Right kidney (tissue), 1 donor: ENCODE measurements around the gene SCPEP1.
A peak's percentile ranks its signal among the peaks of the same experiment; 100 is the strongest.

Experiments
- DNase-seq: peaks from one replicate; pipeline ENCODE4 v3.0.0-alpha.2; 2016

SCPEP1 gene

DNA sequence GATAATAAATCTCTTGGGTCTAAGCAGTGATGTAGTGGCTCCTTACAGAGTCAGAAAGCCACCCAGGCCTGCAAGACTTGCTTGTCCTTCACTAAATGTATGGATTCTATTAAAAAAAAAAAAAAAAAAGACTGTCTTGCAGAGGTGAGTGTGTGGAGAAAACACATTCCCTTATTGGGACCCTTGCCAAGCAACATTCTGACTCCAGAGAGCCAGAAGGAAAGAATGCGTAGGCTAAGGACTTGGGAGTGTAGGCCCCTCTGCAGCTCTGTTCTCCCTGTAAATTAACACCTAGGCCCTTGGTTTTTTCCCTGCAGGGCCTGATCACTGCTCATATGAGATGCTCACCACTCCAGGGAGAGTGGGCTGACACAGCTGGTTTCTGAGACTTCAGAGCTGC is 17.8 kb downstream of the SCPEP1 start:
- DNase-seq, result no peak

DNA sequence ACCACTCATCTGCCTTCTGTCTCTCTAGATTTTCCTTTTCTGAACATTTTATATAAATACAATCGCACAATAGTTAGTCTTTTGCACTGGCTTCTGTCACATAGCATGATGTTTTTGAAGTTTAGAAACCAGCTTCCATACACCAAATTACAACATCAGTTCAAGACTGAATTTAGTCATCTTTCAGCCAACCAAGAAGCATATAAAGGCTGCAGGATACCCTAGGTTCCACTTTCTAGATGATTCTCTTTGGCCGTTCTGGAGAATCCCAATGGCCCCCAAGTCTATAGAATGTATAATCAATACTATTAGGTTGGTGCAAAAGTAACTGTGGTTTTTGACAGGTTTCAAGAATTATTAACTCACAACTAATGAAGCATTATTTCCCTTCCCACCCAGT is 19.4 kb downstream of the SCPEP1 start:
- no peak for DNase-seq

DNA sequence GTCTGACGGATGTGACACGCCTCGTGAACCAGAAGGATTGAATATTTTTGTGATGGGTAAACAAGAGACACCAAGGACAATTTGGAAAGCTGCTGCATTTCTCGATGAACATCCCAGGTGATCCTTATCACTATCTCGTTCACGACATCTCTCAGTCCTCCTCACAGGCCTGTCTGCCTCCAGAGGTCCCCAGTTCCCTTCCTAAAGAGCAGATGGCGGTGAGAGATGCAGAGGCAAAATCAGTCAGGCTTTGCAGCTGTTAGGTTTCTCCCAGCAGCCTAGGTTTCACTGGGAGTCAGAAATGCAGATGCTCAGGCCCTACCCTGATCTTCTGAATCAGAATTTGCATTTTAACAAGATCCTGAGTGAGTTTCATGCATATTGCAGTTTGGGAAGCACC is 23.6 kb downstream of the SCPEP1 start:
- no peak for DNase-seq

DNA sequence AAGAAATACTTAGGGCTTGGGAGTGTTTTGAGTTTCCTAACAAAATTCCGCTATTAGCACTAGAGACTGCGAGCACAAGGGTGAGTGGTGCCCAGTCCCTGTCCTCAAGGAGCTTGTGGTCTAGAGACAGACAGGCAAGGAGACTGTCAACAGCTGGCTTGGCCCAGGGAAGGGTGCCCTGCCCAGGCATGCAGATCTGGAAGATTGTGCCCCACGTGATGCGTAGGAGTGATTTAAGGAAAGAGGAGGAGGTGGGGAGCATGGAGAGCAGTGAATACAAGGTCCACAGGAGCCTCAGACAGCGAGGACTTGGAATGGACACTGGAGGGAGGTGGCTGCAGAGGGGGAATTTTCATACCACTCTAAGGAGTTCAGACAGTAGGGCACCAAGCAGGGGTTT is 25.0 kb downstream of the SCPEP1 start:
- no peak for DNase-seq

DNA sequence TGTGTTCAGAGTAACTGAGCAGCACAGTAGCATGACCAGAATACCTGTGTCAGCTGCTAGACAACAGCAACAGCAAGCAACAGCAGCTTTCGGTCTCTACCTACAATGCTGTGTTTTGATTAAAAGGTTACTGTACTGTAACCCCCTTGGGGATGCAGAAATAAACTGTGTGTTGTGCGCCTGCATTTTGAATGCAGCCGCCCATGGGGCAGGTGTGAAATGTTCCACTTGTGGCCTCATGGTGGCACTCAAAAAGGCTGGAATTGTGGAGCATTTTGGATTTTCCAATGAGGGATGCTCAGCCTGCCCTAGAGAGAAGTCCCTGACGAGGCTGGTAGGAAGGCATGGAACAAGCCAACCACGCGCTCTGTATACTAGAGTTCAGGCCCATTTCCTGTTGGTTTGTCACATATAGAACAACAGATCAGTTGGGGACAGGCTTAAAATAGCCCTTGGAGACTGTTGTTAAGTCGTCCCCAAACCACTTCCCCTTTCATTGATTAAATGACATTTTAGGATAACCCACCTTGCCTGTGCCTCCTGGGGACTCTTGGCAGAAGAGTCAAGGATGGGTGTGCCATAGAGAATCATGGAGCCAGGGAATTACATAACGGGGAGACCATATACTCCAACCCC is 27.1 kb downstream of the SCPEP1 start:
- DNase-seq, result no peak

DNA sequence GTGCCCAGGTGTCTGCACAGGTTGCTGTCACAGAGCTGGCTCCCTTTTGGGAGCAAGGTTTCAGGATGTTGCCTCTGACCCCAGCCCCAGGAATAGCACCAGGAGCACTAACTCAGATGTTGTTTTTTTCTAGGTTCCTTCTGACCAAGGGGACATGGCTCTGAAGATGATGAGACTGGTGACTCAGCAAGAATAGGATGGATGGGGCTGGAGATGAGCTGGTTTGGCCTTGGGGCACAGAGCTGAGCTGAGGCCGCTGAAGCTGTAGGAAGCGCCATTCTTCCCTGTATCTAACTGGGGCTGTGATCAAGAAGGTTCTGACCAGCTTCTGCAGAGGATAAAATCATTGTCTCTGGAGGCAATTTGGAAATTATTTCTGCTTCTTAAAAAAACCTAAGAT is 28.1 kb downstream of the SCPEP1 start:
- DNase-seq, result no peak

DNA sequence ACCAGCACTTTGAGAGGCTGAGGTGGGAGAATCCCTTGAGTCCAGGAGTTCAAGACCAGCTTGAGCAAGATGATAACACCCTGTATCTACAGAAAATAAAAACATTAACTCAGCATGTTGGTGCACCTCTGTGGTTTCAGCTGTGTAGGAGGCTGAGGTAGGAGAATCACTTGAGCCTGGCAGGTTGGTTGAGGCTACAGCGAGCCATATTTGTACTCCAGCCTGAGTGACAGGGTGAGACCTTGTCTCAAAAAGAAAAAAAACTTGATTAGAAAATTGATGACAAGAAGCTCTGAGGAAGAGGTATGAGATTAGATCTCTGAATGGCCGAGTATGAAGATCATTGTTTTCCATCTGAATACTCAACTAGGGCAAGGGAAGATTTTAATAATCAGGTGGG is 31.0 kb downstream of the SCPEP1 start:
- DNase-seq, result no peak

DNA sequence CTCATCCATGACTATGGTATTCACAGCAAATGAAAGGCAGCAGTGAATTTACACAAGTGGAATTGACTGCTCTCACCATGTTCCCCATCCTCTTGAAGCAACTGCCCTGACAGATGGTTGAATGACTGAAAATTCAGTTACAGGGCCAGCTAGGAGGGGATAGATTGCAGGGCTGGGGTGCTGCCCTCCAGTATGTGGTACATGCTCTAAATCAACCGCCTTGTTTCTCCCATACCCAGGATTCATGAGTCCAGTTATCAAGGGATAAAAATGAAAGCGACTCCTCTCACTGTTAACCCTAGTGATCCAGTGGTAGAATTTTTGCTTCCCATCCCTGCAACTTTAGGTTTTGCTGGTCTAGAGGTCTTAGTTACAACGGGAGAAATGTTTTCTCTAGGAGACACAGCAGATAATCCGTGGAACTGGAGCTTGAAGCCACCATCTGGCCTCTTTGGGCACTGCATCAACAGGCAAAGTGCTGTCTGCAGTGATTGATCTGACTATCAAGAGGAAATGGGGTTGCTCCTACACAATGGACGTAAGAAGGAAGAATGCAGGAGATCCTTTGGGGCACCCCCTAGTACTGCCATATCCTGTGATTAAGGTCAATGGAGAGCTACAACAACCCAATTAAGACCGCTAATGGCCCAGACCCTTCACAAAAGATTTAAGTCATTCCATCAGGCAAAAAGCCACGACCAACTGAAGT is 32.0 kb downstream of the SCPEP1 start:
- DNase-seq, result peak; percentile 34

DNA sequence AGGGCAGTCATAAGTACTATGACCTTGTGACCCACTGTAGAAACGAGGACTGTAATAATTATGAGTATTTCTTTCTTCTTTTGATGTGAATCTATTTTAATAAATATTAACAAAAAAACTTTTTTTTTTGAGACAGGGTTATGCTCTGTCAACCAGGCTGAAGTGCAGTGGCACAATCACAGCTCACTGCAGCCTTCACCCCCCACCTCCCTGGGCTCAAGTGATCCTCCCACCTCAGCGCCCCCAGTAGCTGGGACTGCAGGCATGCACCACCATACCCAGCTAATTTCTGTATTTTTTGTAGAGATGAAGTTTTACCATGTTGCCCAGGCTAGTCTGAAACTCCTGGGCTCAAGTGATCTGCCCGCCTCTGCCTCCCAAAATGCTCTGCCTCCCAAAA is 32.6 kb downstream of the SCPEP1 start:
- no peak for DNase-seq

DNA sequence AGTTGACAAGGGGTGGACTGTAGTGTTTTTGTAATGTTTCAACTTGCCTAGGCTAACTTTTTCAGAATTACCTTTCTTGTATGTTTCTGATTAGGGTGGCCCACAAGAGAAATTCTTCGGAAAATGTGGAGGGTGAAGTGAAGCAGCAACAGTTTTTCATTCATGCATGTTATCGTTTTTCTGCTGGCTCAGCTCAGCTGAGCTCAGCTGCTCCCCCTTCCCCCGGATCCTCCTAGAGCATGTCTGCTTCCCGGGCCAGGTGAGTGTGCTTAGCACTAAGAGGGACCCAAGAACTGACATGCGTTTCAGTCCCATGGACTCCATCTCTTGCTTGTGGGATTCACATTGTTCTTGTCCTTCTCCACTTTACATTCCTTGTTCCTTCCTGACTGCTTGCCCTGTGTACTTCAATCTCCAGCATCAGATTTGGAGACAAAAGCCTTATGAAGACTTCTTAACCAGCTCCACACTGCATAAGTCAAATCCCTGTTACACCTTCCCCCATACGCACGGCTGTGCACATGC is 33.6 kb downstream of the SCPEP1 start:
- no peak for DNase-seq

DNA sequence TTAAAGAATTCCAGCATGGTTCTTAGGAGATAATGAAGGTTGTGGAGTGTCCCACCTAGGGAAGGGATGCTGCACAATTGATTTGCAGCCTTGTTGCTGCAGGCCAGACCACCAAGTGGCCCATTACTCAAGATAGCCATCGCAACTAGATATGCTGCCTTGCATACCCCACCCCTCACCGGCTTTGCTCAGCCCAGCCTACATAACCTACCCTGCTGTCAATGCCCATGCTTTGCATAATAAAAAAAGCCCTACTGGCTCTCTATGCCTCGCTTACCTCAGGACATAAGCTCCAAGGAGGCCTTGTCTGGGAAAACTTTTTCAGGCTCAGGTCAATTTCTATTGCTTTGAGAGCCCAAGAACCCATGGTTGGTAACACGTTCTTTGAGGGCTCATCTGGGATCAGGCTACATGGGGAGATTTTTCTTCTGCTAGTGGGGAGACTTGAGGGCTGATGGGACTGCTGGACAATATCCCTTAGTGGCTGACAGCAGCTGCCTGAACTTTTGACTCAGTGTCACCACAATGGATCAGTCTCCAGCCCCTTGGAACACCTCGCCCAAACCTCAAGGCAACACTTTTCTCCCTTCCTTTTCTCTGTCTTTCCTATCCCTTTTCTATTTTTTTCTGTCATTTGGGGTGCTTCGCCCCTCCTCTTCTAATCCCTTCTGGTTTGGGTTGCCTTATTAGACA is 38.3 kb downstream of the SCPEP1 start:
- no peak for DNase-seq

DNA sequence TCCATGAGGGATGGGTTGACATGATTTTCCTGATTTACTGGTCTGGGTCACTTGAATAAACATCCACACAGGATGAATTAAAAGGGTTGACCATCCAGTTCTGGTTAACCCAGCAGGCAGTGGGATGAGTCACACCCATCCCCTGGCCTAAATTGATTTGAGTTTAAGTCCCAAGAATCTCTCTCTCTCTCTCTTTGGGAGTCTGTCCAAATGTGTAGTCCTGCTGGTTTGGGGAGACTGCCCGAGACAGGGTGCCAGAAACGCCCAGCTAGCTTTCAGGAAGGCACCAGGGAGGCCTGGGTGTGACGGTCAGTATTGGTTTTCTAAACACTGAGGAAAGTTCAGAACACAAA is 38.8 kb downstream of the SCPEP1 start:
- no peak for DNase-seq

DNA sequence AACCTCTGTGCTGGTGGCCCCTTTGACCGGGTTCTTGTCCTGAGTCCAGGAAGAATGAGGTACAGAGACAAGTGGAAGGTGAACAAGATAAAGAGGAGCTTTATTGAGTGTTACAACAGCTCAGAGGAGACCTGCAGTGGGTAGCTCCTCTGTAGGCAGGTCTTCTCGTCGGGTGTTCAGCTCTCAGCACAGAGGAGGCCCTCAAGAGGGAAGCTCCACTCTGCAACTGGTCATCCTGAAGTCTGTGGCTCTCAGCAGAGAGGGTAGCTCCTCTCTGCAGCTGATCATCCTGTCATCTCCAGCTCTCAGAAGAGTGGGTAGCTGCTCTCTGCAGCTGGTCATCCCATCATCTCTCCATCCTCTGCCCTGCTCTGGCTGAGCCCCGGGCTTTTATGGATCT is 39.7 kb downstream of the SCPEP1 start:
- DNase-seq, result no peak

DNA sequence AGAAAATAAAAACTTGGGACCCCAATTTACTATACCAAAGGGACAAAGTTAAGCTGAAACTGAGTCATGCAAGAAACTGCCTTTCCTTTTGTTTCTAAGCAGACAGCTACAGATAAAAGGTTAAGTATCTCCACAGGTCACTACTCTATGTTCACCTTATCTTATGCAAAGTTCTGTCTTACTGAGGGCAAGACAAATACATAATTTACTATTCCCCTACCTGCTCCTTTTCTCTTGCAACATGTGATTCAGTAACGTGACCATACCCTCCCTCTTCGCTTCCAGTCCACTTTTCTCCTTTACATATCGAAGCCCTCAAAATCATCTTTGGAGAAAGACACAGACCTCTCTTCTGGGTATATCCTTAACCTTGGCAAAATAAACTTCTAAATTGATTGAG is 42.3 kb downstream of the SCPEP1 start:
- no peak for DNase-seq

DNA sequence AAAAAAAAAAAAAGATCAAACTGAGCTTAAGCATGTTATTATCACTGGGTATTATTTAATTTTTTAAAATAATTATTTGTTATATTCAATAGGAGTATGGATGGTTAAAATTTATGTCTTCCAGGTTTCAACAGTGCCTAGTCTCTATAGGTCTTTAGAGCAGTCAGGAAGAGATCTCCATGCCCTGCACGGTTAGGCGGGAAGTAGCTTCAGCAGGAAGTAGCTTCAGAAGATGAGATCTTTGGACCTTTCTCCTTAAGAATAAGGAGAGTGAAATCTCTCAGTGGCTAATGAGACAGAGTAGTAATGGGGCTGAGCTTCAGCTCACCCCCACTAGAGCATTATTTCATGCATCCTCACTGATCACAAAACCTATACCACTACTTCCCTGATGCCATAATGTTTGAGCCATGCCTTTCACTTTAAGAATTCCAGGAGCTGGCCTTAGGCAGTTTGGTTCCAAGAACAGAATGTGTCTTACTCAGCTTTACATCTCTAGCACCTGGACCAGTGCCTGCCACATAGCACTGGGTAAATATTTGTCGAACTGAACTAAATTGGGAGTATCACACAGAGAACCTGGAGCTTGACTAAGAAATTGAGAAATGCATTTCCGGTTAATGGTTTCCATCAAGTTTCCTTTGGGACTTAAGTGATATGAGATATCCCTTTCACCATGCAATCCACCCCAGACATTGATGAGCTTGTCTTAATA is 43.5 kb downstream of the SCPEP1 start:
- no peak for DNase-seq

DNA sequence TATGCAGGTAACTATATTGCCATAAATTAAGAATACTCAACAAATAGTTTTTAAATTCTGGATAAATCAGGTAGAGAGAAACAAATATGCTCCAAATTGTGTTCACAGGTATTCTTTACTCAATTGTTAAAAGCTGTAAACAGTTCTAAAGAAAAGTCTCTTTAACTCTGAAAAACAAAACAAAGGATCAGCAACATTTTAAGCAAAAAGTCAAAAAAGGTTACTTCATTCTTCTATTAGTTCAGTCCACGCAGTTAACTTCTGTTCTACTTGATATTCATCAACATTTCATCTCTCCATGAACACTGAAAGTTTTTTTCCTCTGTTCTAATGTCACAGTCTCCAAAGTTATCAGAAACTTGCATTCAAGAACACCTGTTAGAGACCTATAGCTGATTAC is 47.9 kb downstream of the SCPEP1 start:
- no peak for DNase-seq

DNA sequence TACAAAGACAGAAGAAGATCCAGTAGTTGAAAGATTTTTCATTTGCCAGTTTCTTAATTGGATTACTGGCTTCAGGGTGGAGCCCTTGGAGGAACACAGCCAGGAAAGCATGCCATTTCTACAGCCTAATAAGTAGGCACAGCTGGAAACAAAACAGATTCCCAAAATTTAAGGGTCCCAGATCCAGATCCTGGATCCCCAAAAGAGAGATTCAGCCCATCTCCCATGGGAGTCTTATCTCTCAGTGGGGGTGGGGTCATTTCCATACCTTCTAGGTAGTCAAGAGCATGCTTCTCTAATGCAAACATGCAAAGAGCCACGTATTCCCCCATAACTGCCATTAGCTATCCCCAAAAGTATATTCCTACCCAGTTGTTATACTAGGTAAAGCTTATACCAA is 49.9 kb downstream of the SCPEP1 start:
- no peak for DNase-seq

DNA sequence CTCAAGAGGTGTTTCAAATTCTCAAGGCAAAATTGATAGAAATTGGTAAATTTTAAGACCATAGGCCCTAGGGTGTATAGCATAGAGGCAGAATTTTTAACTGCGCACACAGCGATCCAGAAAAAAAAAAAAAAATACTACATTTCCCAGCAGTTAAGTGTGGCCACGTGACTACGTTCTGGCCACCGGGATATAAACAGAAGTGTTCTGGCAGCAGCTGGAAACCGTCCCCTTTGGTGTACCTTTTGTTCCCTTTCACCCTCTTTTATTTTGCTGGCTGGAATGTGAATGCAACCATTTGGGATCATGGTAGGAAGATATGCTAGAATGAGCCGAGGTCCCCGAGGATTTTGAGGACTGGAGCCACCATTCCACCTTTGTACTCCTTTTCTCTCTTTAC is 54.4 kb downstream of the SCPEP1 start:
- peak; percentile 35 for DNase-seq

DNA sequence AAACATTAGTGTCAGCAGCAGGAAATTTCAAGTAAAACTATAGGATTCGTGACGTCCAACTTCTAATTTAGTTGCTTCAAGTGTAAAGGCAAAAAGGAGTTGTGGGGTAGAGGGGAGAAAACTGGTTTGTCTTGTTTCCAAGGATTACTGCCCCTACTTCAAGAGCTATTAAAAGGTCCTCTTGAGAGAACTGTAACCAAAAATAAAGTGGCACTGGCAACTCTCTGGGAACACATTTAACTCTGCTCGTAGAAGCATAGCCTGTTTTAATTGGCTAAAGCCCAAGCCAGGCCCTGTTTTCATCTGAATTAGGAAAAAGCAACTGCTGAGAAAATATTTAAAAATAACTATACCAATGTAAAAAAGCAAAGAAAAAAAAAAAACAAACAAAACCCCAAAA is 55.4 kb downstream of the SCPEP1 start:
- DNase-seq, result no peak

DNA sequence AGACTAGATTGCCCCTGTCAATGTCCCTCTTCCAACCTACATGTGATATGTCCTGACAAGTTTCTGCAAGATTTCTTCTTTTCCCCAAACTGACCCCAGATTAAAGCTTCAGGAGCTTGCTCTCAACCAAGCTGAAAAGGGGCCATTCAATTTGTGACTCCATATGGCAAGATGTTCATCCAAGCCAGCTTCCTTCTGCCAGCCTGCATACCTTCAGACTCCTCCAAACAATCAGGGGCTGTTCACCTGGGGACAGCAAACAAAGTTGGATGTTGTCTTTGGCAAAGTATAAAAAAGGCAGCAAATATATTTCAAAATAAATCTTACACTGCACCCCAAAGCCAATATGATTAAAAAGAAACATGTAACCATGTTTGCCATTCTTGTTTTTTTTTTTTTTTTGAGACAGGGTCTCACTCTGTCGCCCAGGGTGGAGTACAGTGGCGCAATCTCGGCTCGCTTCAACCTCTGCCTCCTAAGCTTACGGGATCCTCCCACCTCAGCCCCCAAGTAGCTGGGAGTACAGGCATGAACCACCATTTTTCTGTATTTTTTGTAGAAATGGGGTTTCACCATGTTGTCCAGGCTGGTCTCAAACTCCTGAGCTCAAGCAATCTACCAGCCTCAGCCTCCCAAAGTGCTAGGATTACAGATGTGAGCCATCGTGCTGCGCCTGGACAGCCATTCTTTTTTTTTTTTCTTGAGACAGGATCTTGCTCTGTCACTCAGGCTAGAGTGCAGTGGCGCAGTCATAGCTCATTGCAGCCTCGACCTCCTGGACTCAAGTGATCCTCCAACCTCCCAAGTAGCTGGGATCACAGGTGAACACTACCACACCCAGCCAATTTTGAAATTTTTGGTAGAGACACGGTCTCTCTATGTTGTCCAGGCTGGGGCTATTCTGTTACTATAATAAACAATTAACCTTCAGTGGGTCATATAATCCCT is 57.1 kb downstream of the SCPEP1 start:
- no peak for DNase-seq

DNA sequence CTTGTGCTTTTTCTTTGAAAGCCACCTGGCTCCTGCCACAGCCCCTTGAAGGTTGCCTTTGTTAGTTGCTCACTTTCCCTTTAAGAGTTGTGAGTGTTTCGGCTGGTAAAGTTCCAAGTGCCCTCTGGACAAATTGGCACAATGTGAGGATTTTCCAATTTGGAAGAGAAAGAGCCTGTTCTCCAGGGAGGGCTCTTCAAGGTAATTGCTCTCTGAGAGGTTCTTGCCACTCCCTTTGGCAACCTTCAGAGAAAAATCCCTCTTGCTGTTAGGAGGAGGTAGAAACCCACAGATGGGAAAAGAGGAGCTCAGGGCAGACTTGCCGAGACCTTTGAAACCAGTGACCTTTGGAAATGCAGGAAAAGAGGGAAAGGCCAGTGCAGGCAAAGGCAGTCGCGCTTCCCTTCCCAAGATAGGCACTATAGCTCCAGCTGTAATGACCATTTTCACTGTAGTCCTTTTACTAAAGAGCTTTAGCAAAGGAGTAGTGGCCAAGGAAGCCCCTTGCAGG is 58.1 kb downstream of the SCPEP1 start:
- no peak for DNase-seq

DNA sequence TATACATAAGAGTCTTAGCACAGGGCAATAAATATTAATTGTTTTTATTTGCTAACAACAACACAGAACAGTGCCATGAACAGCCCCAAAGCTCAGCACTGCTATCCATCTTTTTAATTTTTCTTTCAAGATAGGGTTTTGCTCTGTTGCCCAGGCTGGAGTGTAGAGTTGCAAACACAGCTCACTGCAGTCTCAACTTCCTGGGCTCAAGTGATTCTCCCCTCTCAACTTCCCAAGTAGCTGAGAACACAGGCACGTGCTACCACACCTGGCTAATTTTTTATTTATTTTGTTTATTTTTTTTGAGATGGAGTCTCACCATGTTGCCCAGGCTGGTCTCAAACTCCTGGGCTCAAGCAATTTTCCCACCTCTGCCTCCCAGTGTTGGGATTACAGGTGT is 59.5 kb downstream of the SCPEP1 start:
- no peak for DNase-seq
